OCI-M1 (cell line): ENCODE results near the gene FOXO6.

Experiments
- DNase-seq: peaks from one replicate; lab custom pipeline; 2025; lab: John Stamatoyannopoulos, UW

FOXO6 gene

GRCh38 chr1:41366455-41367287, 5.4 kb downstream of the FOXO6 start:
- no peak for DNase-seq

GRCh38 chr1:41367288-41367642, 6.0 kb downstream of the FOXO6 start:
- DNase-seq, result no peak

DNA sequence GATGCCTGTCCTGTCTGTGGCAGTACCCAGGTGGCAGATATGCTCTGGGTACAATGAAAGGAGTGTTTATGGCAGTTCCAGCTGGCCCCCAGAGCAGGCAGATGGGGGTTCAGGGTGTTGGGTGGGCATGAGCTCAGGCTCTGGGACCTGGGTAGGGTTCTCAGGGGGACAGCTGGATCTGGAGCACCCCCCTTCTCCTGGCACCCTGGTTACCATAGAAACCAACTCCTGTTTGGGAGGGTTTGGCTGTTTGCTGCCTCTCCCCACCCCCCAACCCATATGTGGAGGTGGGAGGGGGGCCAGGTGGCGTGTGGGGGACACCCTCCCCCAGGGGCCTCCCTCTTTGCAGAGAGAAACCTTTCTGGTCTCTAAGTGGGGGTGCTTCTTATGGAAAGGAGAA, 7.1 kb downstream of the FOXO6 start:
- DNase-seq, result no peak

DNA sequence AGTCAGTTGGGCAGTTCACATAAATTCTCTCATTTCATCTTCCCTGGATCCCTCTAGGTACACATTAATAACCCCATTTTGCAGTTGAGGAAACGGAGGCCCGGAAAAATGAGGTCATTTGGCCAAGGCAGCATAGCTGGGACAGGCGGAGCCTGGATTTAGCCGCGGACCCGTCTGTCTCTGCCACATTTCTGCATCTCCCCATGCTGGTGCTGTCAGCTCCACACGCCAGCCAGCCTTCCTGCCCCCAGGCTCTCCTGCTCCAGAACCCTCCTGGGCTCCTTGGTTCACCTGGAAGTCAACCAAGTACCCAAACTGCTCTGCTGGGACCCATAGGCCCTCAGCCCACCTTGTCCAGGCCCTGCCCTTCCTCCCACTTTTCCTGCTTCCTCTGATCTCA, 7.6 kb downstream of the FOXO6 start:
- DNase-seq, result no peak

DNA sequence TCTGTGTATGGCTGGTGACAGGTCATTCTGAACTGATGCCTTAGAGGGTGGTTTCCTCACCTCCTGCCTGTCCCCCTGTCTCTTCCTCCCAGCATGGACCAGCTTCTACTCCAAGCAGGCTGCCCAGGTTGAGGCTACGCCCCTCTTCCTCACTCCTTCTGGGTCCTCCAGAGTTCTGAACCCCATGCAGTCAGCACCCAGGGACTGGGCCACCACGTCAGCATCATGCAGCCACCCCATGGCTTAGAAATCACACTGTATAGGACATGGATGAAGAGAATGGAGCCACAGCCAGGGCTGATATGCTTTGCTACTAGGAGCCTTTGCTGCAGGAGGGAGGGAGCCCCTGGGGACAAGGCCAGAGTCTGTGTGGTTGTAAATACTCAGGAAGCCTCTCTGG, 8.3 kb downstream of the FOXO6 start:
- DNase-seq, result no peak

GRCh38 chr1:41370225-41370624, 9.0 kb downstream of the FOXO6 start:
- DNase-seq, result no peak

DNA sequence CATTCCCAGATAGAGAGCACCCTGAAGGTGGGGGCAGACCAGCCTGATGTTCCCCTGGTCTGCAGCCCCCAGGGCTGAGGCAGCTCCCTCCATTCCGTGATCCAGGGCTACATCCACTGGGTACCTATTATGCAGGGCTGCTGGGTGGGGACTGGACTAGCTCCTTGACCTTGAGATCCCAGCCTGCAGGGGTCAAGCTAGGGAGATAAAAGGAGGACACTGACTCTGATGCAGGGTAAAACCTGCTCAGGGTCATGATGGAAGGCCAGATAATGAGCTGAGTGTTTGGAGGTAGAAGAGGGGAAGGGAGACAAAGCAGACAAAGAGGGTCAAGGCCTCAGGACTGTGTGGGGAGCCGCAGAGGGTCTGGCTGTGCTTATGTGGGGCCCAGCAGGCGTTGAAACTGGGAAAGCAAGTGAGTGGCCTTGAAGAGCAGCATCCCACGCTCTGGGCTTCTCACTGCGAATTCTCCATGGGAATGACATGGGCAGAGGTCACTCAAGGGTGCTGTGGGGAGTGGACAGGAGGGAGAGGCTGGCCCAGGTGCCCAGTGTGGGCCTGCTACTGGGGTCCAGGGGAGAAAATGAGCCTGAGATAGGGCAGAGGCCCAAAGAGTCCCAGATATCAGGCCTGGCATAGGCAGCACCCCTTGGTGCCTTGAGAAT, 9.7 kb downstream of the FOXO6 start:
- no peak for DNase-seq

GRCh38 chr1:41371630-41372599, 10.7 kb downstream of the FOXO6 start:
- peak; percentile 62 for DNase-seq

- DNase-seq, result no peak
Observed at GRCh38 chr1:41372600-41372993, 11.4 kb downstream of the FOXO6 start.

DNA sequence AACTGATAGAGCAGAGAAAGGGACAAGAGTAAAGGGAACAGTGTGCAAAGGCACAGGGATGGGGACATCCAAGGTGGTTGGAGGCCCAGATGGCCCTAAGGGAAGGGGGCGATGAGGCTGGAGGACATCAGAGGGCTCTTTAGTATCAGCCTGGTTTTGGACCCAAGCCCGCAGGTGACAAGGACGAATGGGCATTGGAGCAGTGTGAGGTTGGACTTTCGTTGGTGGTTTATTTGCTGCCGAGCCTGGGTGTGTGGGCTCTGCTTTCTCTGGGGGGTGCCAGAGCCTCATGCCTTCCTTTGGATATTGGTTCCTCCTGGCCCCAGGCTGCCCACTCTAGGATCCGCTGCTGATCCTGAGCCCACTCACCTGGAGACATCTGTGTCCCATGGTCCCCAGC, 12.1 kb downstream of the FOXO6 start:
- DNase-seq, result no peak

DNA sequence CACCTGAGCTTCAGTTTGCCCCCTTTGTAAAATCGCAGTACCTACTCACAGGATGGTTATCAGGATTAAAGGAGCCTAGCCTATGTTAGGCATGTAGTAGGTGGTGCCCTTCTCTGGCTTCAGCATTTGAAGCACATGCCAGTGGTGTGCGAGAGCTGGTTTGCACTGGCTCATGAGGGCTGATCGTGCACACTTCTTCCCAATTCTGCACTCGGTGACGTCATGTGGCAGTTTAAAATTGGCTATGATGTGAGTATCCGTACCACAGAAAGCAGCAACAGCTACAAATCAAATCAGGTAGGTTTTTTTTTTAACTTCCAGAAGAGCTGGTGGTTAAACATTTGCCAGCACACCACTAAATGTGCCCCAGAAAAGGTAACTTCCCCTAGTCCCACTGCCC, 13.5 kb downstream of the FOXO6 start:
- DNase-seq, result no peak

- DNase-seq, result no peak
Observed at GRCh38 chr1:41377397-41377796, 16.2 kb downstream of the FOXO6 start.

- DNase-seq, result no peak
Observed at GRCh38 chr1:41378222-41378621, 17.0 kb downstream of the FOXO6 start.

DNA sequence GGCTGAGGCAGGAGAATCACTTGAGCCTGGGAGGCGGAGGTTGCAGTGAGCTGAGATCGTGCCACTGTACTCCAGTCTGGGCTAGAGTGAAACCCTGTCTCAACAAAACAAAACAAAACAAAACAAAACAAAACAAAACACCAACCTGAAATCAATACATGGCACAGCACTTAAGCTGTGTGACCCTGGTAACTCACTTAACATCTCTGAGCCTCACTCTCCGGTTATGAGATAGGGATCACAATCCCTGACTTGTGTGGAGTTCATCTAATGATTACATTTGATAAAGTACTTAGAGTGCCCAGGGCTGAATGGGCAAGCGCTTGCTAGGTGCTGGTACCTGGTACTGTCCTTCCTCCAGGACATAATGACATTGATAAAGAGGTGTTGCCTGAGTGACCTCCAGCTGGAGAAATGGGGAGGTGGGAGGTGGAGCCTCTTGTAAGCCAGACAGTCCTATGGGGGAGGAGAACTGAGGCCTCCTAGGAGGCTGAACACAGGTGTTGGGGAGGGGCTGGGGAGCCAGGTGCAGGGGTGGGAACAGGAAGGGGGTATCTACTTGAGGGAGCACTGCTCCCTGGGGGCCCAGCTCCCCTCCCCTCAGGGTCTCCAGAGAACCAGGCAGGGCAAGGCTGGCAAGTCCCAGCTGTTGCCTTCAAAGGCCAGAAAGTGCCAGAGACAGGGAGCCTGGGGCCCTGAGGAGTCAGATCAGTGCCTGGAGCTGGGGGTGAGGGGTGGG, 17.9 kb downstream of the FOXO6 start:
- no peak for DNase-seq

- DNase-seq, result no peak
Observed at GRCh38 chr1:41379738-41380130, 18.5 kb downstream of the FOXO6 start.

DNA sequence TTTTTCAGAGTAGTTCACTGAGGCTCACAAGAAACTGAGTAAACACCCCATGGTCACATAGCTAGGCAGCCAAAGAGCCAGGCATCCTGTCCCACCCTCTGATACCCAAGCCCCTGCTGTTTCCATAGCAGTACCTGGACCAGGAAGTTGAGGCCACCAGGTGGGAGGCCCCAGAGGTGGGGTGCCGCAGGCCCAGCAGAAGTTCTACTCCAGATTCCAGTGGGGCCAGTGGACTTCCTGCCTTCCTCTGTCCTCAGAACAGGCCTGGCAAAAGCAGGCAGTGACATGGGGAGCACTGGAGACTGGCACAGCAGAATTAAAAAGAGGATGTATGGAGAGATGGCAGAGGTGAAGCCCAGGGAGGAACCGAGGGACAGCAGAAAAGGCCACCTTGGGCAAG, 19.0 kb downstream of the FOXO6 start:
- DNase-seq, result no peak

DNA sequence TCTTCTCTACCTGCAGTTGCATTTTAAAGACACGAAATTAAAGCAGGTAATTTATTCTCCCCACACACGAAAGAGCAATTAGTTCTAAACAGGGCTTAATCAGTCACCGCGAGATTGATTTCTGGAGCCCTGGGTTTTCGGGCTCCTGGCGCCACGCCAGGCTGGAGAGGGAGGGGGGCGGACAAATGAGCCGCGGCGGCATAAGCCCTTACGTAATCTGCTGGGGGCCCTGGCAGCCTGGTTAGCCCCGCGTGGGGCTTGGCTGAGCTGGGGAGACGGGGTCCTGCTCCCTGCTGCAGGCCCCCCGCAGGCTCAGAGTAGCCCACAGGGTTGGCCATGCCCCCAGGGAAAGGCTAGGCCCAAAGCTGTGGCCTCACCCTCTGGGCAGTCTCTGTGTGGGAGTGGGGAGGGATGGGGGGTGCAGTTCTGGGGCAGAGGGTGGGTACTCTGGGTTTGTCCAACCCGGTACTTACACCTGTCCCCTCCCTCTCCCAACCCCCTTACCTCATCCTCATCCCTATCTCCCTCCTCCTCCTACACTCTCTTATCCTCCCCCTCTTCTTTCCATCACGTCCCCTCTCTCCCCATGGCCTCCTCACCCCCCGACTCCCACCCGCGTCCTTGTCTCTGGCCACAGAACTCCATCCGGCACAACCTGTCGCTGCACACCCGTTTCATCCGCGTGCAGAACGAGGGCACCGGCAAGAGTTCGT, 19.9 kb downstream of the FOXO6 start:
- DNase-seq, result peak; percentile 49

DNA sequence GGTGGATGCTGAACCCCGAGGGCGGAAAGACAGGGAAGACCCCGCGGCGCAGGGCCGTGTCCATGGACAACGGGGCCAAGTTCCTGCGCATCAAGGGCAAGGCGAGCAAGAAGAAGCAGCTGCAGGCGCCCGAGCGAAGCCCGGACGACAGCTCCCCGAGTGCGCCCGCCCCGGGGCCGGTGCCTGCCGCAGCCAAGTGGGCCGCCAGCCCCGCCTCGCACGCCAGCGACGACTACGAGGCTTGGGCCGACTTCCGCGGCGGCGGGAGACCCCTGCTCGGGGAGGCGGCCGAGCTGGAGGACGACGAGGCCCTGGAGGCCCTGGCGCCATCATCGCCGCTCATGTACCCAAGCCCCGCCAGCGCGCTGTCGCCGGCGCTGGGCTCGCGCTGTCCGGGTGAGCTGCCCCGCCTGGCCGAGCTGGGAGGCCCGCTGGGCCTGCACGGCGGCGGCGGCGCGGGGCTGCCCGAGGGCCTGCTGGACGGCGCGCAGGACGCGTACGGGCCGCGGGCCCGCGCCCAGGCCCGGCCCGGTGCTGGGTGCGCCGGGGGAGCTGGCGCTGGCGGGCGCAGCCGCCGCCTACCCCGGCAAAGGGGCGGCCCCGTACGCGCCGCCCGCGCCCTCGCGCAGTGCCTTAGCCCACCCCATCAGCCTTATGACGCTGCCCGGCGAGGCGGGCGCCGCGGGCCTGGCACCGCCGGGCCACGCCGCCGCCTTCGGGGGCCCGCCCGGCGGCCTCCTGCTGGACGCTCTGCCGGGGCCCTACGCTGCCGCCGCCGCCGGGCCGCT, 20.7 kb downstream of the FOXO6 start:
- DNase-seq, result no peak

GRCh38 chr1:41382480-41383090, 21.4 kb downstream of the FOXO6 start:
- DNase-seq, result no peak
